ENCODE data around the gene FGF23. TPM values are rescaled to one million over a fixed set of nuclear protein-coding genes. Genes with fewer than 3 reads are reported as not detected.

Gene FGF23
- total RNA-seq, 2 experiments from 2014 or later, result not detected

DNA sequence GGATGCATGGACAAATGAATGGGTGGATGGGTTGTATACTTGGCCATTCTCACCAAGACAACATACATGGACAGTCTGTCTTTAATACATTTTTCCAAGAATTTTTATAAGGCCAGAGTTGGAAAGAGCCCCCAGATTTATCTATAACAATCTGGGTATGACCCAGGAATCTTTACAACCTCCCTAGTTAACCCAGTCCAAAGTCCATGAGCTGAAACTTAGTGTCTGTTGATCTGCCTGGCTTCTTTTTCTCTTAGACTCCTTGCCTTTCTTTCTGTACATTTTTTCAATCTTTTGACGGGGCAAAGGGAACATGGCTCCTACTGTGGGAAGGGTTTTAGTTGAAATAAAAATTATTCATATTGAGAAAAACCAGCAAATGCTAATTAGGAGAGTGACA, 740 bp downstream of the FGF23 start:
- CTCF ChIA-PET, result interaction anchor here (0.6 kb wide), 1 partner anchor 64 kb away, joined by 3 read pairs; no protein-coding TSS in a partner anchor
- H3K27me3 Mint-ChIP-seq, result peaks cover 40% of the 10 kb centered on the region

DNA sequence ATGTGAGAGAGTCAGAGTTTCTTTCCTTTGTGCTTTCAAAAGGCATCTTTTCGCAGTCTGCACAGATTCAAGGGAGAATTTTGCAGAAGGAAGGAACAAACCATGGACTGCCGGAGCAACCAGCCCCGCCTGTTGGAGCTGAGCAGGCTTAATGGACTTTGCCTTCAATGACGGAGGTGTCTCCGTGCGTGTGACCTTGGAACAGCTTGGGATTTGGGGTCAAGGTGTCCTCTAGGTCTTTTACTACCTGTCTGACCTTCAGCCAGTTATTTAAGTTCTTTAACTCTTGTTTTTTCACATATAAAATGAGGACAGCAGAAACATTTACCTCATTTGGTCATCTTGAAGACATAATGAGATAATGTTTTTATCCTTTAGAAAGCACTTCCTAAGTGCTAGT, 4.1 kb downstream of the FGF23 start:
- peaks cover 41% of the 10 kb centered on the region for H3K27me3 Mint-ChIP-seq
- POLR2A ChIA-PET, result no interaction called here
- Histone ChIP-seq H3K27me3 (ENCODE audit: control insufficient read depth in 1 of 2, insufficient read depth in 2 of 2, low read length in 2 of 2) (peaks cover 8 to 32% of the 10 kb centered on the region in 2 experiments), H3K4me3 (ENCODE audit: low read length) (no peak overlapping the region), H3K36me3 (ENCODE audit: insufficient read depth, low read length) (no peaks in the 10 kb centered on the region), H3K27ac (ENCODE audit: low read depth in 1 of 2, low read length in 2 of 2) (no peak overlapping the region), H3K4me1 (ENCODE audit: insufficient read depth, low read length) (no peaks in the 10 kb centered on the region), H3K9me3 (ENCODE audit: control insufficient read depth in 1 of 2, insufficient read depth in 1 of 2, low read length in 2 of 2) (peaks cover 0 to 5% of the 10 kb centered on the region in 2 experiments)
- H3K4me3 Mint-ChIP-seq, result no peak overlapping the region
- intact Hi-C loops (cut with DNase I, micrococcal nuclease), result no loop called here
- DNase-seq (no peak), ATAC-seq (ENCODE audit: poor library complexity) (no peak)
- CTCF ChIA-PET, result no interaction called here
- H3K4me1 Mint-ChIP-seq (ENCODE audit: low read depth), result no peaks in the 10 kb centered on the region
- H3K9me3 Mint-ChIP-seq, result no peaks in the 10 kb centered on the region
- H3K36me3 Mint-ChIP-seq (ENCODE audit: low read depth), result no peaks in the 10 kb centered on the region
- TF ChIP-seq, protein P1, sequence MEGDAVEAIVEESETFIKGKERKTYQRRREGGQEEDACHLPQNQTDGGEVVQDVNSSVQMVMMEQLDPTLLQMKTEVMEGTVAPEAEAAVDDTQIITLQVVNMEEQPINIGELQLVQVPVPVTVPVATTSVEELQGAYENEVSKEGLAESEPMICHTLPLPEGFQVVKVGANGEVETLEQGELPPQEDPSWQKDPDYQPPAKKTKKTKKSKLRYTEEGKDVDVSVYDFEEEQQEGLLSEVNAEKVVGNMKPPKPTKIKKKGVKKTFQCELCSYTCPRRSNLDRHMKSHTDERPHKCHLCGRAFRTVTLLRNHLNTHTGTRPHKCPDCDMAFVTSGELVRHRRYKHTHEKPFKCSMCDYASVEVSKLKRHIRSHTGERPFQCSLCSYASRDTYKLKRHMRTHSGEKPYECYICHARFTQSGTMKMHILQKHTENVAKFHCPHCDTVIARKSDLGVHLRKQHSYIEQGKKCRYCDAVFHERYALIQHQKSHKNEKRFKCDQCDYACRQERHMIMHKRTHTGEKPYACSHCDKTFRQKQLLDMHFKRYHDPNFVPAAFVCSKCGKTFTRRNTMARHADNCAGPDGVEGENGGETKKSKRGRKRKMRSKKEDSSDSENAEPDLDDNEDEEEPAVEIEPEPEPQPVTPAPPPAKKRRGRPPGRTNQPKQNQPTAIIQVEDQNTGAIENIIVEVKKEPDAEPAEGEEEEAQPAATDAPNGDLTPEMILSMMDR (IDR thresholded peaks at IDR 0.05), result no peak
- H3K27ac Mint-ChIP-seq, result no peak overlapping the region

More for the DNA sequence above, 740 bp downstream of the FGF23 start:
- POLR2A ChIA-PET, result interaction anchor here (0.6 kb wide), 1 partner anchor 1508 kb away, joined by 3 read pairs; no protein-coding TSS in a partner anchor
- H3K4me1 Mint-ChIP-seq (ENCODE audit: low read depth), result no peaks in the 10 kb centered on the region
- ATAC-seq (ENCODE audit: poor library complexity) (no peak), DNase-seq (no peak)
- Histone ChIP-seq H3K4me1 (ENCODE audit: insufficient read depth, low read length) (no peaks in the 10 kb centered on the region), H3K27ac (ENCODE audit: low read depth in 1 of 2, low read length in 2 of 2) (no peak overlapping the region), H3K27me3 (ENCODE audit: control insufficient read depth in 1 of 2, insufficient read depth in 2 of 2, low read length in 2 of 2) (peaks cover 7 to 31% of the 10 kb centered on the region in 2 experiments), H3K36me3 (ENCODE audit: insufficient read depth, low read length) (no peaks in the 10 kb centered on the region), H3K4me3 (ENCODE audit: low read length) (no peak overlapping the region), H3K9me3 (ENCODE audit: control insufficient read depth in 1 of 2, insufficient read depth in 1 of 2, low read length in 2 of 2) (no peaks in the 10 kb centered on the region)
- intact Hi-C loops (cut with DNase I, micrococcal nuclease), result no loop called here
- no peak overlapping the region for H3K27ac Mint-ChIP-seq
- TF ChIP-seq, protein P1 (IDR thresholded peaks at IDR 0.05), result no peak
- no peak overlapping the region for H3K4me3 Mint-ChIP-seq
- no peaks in the 10 kb centered on the region for H3K9me3 Mint-ChIP-seq
- no peaks in the 10 kb centered on the region for H3K36me3 Mint-ChIP-seq (ENCODE audit: low read depth)

DNA sequence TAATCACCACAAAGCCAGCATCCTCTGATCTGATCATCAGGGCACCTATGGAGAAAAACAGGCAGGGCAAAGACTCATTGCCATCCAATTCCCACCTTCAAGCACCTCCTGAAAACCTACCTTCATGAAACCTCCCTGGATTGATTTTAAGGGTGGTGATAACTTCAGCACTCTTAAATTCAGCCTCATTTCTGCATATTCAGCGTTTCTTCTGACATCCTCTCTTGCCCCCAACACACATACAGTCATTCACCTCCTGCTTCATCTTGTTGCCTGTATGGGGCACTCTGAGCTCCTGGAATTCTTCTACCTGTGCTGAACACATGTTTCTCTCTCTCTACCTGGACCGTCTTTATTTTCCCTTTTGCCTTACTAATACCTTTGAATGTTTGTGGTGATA, 6.9 kb downstream of the FGF23 start:
- Mint-ChIP-seq H3K36me3 (ENCODE audit: low read depth) (no peaks in the 10 kb centered on the region), H3K27ac (no peak overlapping the region), H3K4me3 (no peak overlapping the region), H3K27me3 (peaks cover 36% of the 10 kb centered on the region), H3K4me1 (ENCODE audit: low read depth) (no peaks in the 10 kb centered on the region), H3K9me3 (no peaks in the 10 kb centered on the region)
- ChIA-PET CTCF (no interaction called here), POLR2A (no interaction called here)
- Histone ChIP-seq H3K27ac (ENCODE audit: low read depth in 1 of 2, low read length in 2 of 2) (no peak overlapping the region), H3K27me3 (ENCODE audit: control insufficient read depth in 1 of 2, insufficient read depth in 2 of 2, low read length in 2 of 2) (peaks cover 6 to 7% of the 10 kb centered on the region in 2 experiments), H3K4me1 (ENCODE audit: insufficient read depth, low read length) (no peaks in the 10 kb centered on the region), H3K36me3 (ENCODE audit: insufficient read depth, low read length) (no peaks in the 10 kb centered on the region), H3K4me3 (ENCODE audit: low read length) (no peak overlapping the region), H3K9me3 (ENCODE audit: control insufficient read depth in 1 of 2, insufficient read depth in 1 of 2, low read length in 2 of 2) (peaks cover 0 to 6% of the 10 kb centered on the region in 2 experiments)
- no peak for DNase-seq
- no peak for ATAC-seq (ENCODE audit: poor library complexity)
- TF ChIP-seq, protein P1 (IDR thresholded peaks at IDR 0.05), result no peak
- intact Hi-C loops (cut with DNase I, micrococcal nuclease), result no loop called here

Measured in CD4-positive, alpha-beta T cell (primary cell).